Measurements from ENCODE around the gene RRAD.

The RRAD gene

GRCh38 chr16:66917741-66918140 is 7.6 kb downstream of the RRAD start:
- DNase-seq (ENCODE audit: low read depth in 1 of 2, low spot score in 1 of 2) = no peak

GRCh38 chr16:66916518-66916917 is 8.8 kb downstream of the RRAD start:
- no peak for DNase-seq (ENCODE audit: low read depth in 1 of 2, low spot score in 1 of 2)

- no peak for DNase-seq (ENCODE audit: low read depth in 1 of 2, low spot score in 1 of 2)
Observed at GRCh38 chr16:66915041-66915440, 10.3 kb downstream of the RRAD start.

- DNase-seq (ENCODE audit: low read depth in 1 of 2, low spot score in 1 of 2) = no peak
Observed at GRCh38 chr16:66914541-66914940, 10.8 kb downstream of the RRAD start.

GRCh38 chr16:66913711-66914110 is 11.6 kb downstream of the RRAD start:
- no peak for DNase-seq (ENCODE audit: low read depth in 1 of 2, low spot score in 1 of 2)

GRCh38 chr16:66913081-66913480 is 12.3 kb downstream of the RRAD start:
- DNase-seq (ENCODE audit: low read depth in 1 of 2, low spot score in 1 of 2) = no peak

- no peak for DNase-seq (ENCODE audit: low read depth in 1 of 2, low spot score in 1 of 2)
Observed at GRCh38 chr16:66911801-66912200, 13.5 kb downstream of the RRAD start.

GRCh38 chr16:66911112-66911511 is 14.2 kb downstream of the RRAD start:
- DNase-seq (ENCODE audit: low read depth in 1 of 2, low spot score in 1 of 2) = no peak

- DNase-seq (ENCODE audit: low read depth in 1 of 2, low spot score in 1 of 2) = no peak
Observed at GRCh38 chr16:66910175-66910940, 15.0 kb downstream of the RRAD start.

GRCh38 chr16:66908762-66909559 is 16.4 kb downstream of the RRAD start:
- no peak for DNase-seq (ENCODE audit: low read depth in 1 of 2, low spot score in 1 of 2)

GRCh38 chr16:66908116-66908515 is 17.2 kb downstream of the RRAD start:
- no peak for DNase-seq (ENCODE audit: low read depth in 1 of 2, low spot score in 1 of 2)

- DNase-seq (ENCODE audit: low read depth in 1 of 2, low spot score in 1 of 2) = no peak
Observed at GRCh38 chr16:66906916-66907836, 18.2 kb downstream of the RRAD start.

- no peak for DNase-seq (ENCODE audit: low read depth in 1 of 2, low spot score in 1 of 2)
Observed at GRCh38 chr16:66905633-66906539, 19.4 kb downstream of the RRAD start.

GRCh38 chr16:66904846-66905632 is 20.3 kb downstream of the RRAD start:
- DNase-seq (ENCODE audit: low read depth in 1 of 2, low spot score in 1 of 2) = no peak

GRCh38 chr16:66904428-66904845 is 20.9 kb downstream of the RRAD start:
- DNase-seq (ENCODE audit: low read depth in 1 of 2, low spot score in 1 of 2) = no peak

- no peak for DNase-seq (ENCODE audit: low read depth in 1 of 2, low spot score in 1 of 2)
Observed at GRCh38 chr16:66903544-66904427, 21.5 kb downstream of the RRAD start.

GRCh38 chr16:66902648-66903543 is 22.4 kb downstream of the RRAD start:
- DNase-seq (ENCODE audit: low read depth in 1 of 2, low spot score in 1 of 2) = no peak

- DNase-seq (ENCODE audit: low read depth in 1 of 2, low spot score in 1 of 2) = no peak
Observed at GRCh38 chr16:66901626-66902025, 23.7 kb downstream of the RRAD start.

All from activated T-helper 1 cell treated with anti-CD3 and anti-CD28 coated beads, Interleukin-2, amount 50 U/mL, for 16 hours (primary cell).